Vagina (tissue), 2 donors: ENCODE results near the gene HES7. TPM values are rescaled to one million over a fixed set of nuclear protein-coding genes. Genes with fewer than 3 reads are reported as not detected.

Experiments
- DNase-seq, 2 donors: peaks; one replicate each; pipeline ENCODE4 v3.0.0-alpha.2; 2017; ENCODE audit errors: extremely low spot score in 2 of 2
- H3K27ac ChIP-seq: fragments of 200-600 bp; sonication (generic); one replicate; pipeline ENCODE4 v1.5.1; 2019
- H3K27me3 ChIP-seq: fragments of 200-600 bp; sonication (generic); one replicate; pipeline ENCODE4 v1.5.1; 2019
- H3K36me3 ChIP-seq, 2 donors: fragments of 200-600 bp; sonication (generic); one replicate each; pipeline ENCODE4 v1.5.1; 2017 to 2019
- H3K4me1 ChIP-seq: fragments of 200-600 bp; sonication (generic); one replicate; pipeline ENCODE4 v1.5.1; 2019
- H3K4me3 ChIP-seq, 2 donors: fragments of 200-600 bp; sonication (generic); 1 replicate in 1 of 2; 2 replicates in 1 of 2; pipeline ENCODE4 v1.5.1; 2016 to 2019
- H3K9me3 ChIP-seq: fragments of 200-600 bp; sonication (generic); one replicate; pipeline ENCODE4 v1.5.1; 2019
- CTCF ChIP-seq, 3 experiments: fragments of 450-650 bp in 2 of 3; fragments of 200-600 bp in 1 of 3; sonication (generic) in 1 of 3; IDR thresholded peaks; one replicate each; pipeline ENCODE4 v1.5.1; 2017 to 2019; ENCODE audit warnings: antibody characterized with exemption in 3 of 3, mild to moderate bottlenecking in 2 of 3, moderate library complexity in 2 of 3
- POLR2A ChIP-seq, 2 donors: fragments of 450-650 bp; IDR thresholded peaks; one replicate each; pipeline ENCODE4 v1.6.1; 2017; ENCODE audit warnings: antibody characterized with exemption in 2 of 2, mild to moderate bottlenecking in 2 of 2, moderate library complexity in 2 of 2
- POLR2AphosphoS5 ChIP-seq, 2 donors: sonication (generic); formaldehyde crosslinking; IDR thresholded peaks; one replicate each; pipeline ENCODE4 v1.9.0; 2017; ENCODE audit warnings: antibody characterized with exemption in 2 of 2, mild to moderate bottlenecking in 2 of 2, low read depth in 1 of 2; ENCODE audit not compliant: insufficient read depth in 1 of 2
- intact Hi-C: fragments of 100-400 bp; cut with DNase I; formaldehyde crosslinking; loops from one replicate; pipeline ENCODE4 v1.15.1; 2023
- total RNA-seq: library from RNA; depleted of rRNA; stranded (reverse); fragments of >200 nt; gene quantifications from one replicate; pipeline ENCODE4 v1.2.3, GENCODE V29; 2016

The HES7 gene
- total RNA-seq, 1 donor from 2014 or later: not detected

- peak overlapping the region; percentile 98 for H3K27ac ChIP-seq
- no peaks in the 10 kb centered on the region for H3K9me3 ChIP-seq
- intact Hi-C loops: no loop called here
- H3K36me3 ChIP-seq: no peaks in the 10 kb centered on the region
- peaks cover 42% of the 10 kb centered on the region for H3K4me1 ChIP-seq
- DNase-seq: no peak
- H3K4me3 ChIP-seq: peak overlapping the region; percentile 50 to 76
- TF ChIP-seq POLR2A (IDR thresholded peaks at IDR 0.05) (no peak), POLR2AphosphoS5 (IDR thresholded peaks at IDR 0.05; ENCODE audit: insufficient read depth in 1 of 2, low read depth in 1 of 2) (no peak)
- H3K27me3 ChIP-seq: no peaks in the 10 kb centered on the region
Observed at GRCh38 chr17:8117367-8117979, 6.4 kb downstream of the HES7 start.

- no peaks in the 10 kb centered on the region for H3K36me3 ChIP-seq
- H3K4me1 ChIP-seq: peaks cover 37% of the 10 kb centered on the region
- TF ChIP-seq POLR2AphosphoS5 (IDR thresholded peaks at IDR 0.05; ENCODE audit: insufficient read depth in 1 of 2, low read depth in 1 of 2): no peak
- no peak for TF ChIP-seq CTCF (IDR thresholded peaks at IDR 0.05)
- TF ChIP-seq POLR2A (IDR thresholded peaks at IDR 0.05): no peak
- H3K27ac ChIP-seq: no peak overlapping the region
- H3K27me3 ChIP-seq: no peaks in the 10 kb centered on the region
- DNase-seq: no peak
- H3K4me3 ChIP-seq: no peak overlapping the region
- H3K9me3 ChIP-seq: no peaks in the 10 kb centered on the region
- intact Hi-C loops: no loop called here
Observed at GRCh38 chr17:8116776-8117175, 7.1 kb downstream of the HES7 start.

GRCh38 chr17:8110907-8111306 is 13.0 kb downstream of the HES7 start:
- Histone ChIP-seq H3K9me3 (no peaks in the 10 kb centered on the region), H3K27me3 (peaks cover 9% of the 10 kb centered on the region), H3K4me3 (no peak overlapping the region), H3K36me3 (no peaks in the 10 kb centered on the region), H3K4me1 (peaks cover 13% of the 10 kb centered on the region), H3K27ac (no peak overlapping the region)
- TF ChIP-seq POLR2A (IDR thresholded peaks at IDR 0.05): no peak
- no peak for TF ChIP-seq CTCF (IDR thresholded peaks at IDR 0.05)
- TF ChIP-seq POLR2AphosphoS5 (IDR thresholded peaks at IDR 0.05; ENCODE audit: insufficient read depth in 1 of 2, low read depth in 1 of 2): no peak
- intact Hi-C loops: no loop called here
- no peak for DNase-seq

- intact Hi-C loops: no loop called here
- DNase-seq: no peak
- Histone ChIP-seq H3K4me3 (peak overlapping the region; percentile 29 to 45), H3K36me3 (no peaks in the 10 kb centered on the region), H3K9me3 (no peaks in the 10 kb centered on the region), H3K27ac (no peak overlapping the region), H3K27me3 (peaks cover 9% of the 10 kb centered on the region), H3K4me1 (peaks cover 13% of the 10 kb centered on the region)
- TF ChIP-seq POLR2AphosphoS5 (IDR thresholded peaks at IDR 0.05; ENCODE audit: insufficient read depth in 1 of 2, low read depth in 1 of 2) (no peak), CTCF (IDR thresholded peaks at IDR 0.05) (no peak), POLR2A (IDR thresholded peaks at IDR 0.05) (no peak)
Observed at GRCh38 chr17:8110456-8110804, 13.5 kb downstream of the HES7 start.

GRCh38 chr17:8109661-8110455 is 14.0 kb downstream of the HES7 start:
- Histone ChIP-seq H3K27me3 (peaks cover 9% of the 10 kb centered on the region), H3K27ac (no peak overlapping the region), H3K9me3 (no peaks in the 10 kb centered on the region), H3K36me3 (no peaks in the 10 kb centered on the region), H3K4me3 (peak overlapping the region; percentile 29 to 45), H3K4me1 (peaks cover 13% of the 10 kb centered on the region)
- no peak for DNase-seq
- TF ChIP-seq POLR2A (IDR thresholded peaks at IDR 0.05) (no peak), CTCF (IDR thresholded peaks at IDR 0.05) (peak in 2 of 3 experiments; percentile 58 to 61), POLR2AphosphoS5 (IDR thresholded peaks at IDR 0.05; ENCODE audit: insufficient read depth in 1 of 2, low read depth in 1 of 2) (peak; percentile 9 to 17)
- intact Hi-C loops: no loop called here
